ENCODE results near the gene GPR137B. TPM values are rescaled to one million over a fixed set of nuclear protein-coding genes. Genes with fewer than 3 reads are reported as not detected.

GPR137B gene
- total RNA-seq = 4.9 and 5.6 TPM in 2 replicates

GRCh38 chr1:236142253-236143103 is at the start of gene GPR137B:
TSS of gene GPR137B (plus strand) at chr1:236142539. CDS start at chr1:236142623, 84 bp downstream.

Other genes with a start within 250 kb of the GPR137B start
- gene NID1, start 77.4 kb upstream of the GPR137B start, total RNA-seq = 70.4 and 82.3 TPM in 2 replicates
- gene ERO1B, start 139.4 kb downstream of the GPR137B start, total RNA-seq = 2.3 and 5.3 TPM in 2 replicates